Ascending aorta (tissue), 2 donors: Measurements from ENCODE around the gene PLEKHG2. TPM values are rescaled to one million over a fixed set of nuclear protein-coding genes. Genes with fewer than 3 reads are reported as not detected.

Experiments
- DNase-seq, 2 donors: peaks; one replicate each; pipeline ENCODE4 v3.0.0-alpha.2; 2019; ENCODE audit warnings: low spot score in 2 of 2
- H3K27ac ChIP-seq, 2 donors: fragments of 200-600 bp; sonication (generic); one replicate each; pipeline ENCODE4 v1.5.1; 2016 to 2017; ENCODE audit warnings: mild to moderate bottlenecking in 1 of 2
- H3K27me3 ChIP-seq: fragments of 200-600 bp; sonication (generic); one replicate; pipeline ENCODE4 v1.5.1; 2017
- H3K36me3 ChIP-seq, 2 donors: fragments of 200-600 bp; sonication (generic); one replicate each; pipeline ENCODE4 v1.5.1; 2016
- H3K4me1 ChIP-seq, 2 donors: fragments of 200-600 bp; sonication (generic); one replicate each; pipeline ENCODE4 v1.5.1; 2016 to 2017; ENCODE audit warnings: mild to moderate bottlenecking in 1 of 2
- H3K4me3 ChIP-seq, 2 donors: fragments of 200-600 bp; sonication (generic); one replicate each; pipeline ENCODE4 v1.5.1; 2016 to 2017; ENCODE audit warnings: mild to moderate bottlenecking in 1 of 2
- H3K9me3 ChIP-seq, 2 donors: fragments of 200-600 bp; sonication (generic); one replicate each; pipeline ENCODE4 v1.5.1; 2016
- intact Hi-C: fragments of 100-400 bp; cut with DNase I; formaldehyde crosslinking; loops from one replicate; pipeline ENCODE4 v1.15.1; 2023
- total RNA-seq: library from RNA; depleted of rRNA; stranded (reverse); fragments of >200 nt; gene quantifications from one replicate; pipeline ENCODE4 v1.1.0, GENCODE V29; 2016
- TF ChIP-seq, protein P1 (sequence below), 3 experiments: fragments of 200-600 bp in 2 of 3; fragments of 450-650 bp in 1 of 3; sonication (generic) in 2 of 3; IDR thresholded peaks; one replicate each; pipeline ENCODE4 v1.5.1; 2016 to 2019; ENCODE audit warnings: antibody characterized with exemption in 3 of 3, mild to moderate bottlenecking in 1 of 3, moderate library complexity in 1 of 3

PLEKHG2 gene
- total RNA-seq, 1 donor from 2014 or later, result 52.9 TPM

DNA sequence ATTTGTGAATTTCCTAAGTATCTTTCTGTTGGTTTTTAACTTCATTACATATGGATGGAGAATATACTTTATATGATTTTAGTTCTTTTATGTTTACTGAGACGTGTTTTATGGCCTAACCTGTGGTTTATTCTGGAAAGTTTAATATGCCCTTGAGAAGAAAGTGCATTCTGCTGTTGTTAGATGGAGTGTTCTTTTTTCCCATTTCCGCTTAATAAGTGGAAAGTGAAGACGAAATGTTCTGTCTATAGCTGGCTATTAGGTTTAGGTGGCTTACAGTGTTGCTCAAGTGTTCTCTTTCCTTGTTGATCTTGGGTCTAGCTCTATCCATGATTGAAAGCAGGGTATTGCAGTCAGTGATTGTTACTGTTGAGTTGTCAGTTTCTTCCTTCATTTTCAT lies 50.9 kb downstream of the PLEKHG2 start:
- TF ChIP-seq, protein P1, sequence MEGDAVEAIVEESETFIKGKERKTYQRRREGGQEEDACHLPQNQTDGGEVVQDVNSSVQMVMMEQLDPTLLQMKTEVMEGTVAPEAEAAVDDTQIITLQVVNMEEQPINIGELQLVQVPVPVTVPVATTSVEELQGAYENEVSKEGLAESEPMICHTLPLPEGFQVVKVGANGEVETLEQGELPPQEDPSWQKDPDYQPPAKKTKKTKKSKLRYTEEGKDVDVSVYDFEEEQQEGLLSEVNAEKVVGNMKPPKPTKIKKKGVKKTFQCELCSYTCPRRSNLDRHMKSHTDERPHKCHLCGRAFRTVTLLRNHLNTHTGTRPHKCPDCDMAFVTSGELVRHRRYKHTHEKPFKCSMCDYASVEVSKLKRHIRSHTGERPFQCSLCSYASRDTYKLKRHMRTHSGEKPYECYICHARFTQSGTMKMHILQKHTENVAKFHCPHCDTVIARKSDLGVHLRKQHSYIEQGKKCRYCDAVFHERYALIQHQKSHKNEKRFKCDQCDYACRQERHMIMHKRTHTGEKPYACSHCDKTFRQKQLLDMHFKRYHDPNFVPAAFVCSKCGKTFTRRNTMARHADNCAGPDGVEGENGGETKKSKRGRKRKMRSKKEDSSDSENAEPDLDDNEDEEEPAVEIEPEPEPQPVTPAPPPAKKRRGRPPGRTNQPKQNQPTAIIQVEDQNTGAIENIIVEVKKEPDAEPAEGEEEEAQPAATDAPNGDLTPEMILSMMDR (IDR thresholded peaks at IDR 0.05), result no peak
- Histone ChIP-seq H3K4me1 (no peaks in the 10 kb centered on the region), H3K4me3 (no peak overlapping the region), H3K9me3 (no peaks in the 10 kb centered on the region), H3K27ac (no peak overlapping the region), H3K36me3 (peaks cover 71 to 85% of the 10 kb centered on the region in 2 donors), H3K27me3 (no peaks in the 10 kb centered on the region)
- no peak for DNase-seq
- intact Hi-C loops, result no loop called here

DNA sequence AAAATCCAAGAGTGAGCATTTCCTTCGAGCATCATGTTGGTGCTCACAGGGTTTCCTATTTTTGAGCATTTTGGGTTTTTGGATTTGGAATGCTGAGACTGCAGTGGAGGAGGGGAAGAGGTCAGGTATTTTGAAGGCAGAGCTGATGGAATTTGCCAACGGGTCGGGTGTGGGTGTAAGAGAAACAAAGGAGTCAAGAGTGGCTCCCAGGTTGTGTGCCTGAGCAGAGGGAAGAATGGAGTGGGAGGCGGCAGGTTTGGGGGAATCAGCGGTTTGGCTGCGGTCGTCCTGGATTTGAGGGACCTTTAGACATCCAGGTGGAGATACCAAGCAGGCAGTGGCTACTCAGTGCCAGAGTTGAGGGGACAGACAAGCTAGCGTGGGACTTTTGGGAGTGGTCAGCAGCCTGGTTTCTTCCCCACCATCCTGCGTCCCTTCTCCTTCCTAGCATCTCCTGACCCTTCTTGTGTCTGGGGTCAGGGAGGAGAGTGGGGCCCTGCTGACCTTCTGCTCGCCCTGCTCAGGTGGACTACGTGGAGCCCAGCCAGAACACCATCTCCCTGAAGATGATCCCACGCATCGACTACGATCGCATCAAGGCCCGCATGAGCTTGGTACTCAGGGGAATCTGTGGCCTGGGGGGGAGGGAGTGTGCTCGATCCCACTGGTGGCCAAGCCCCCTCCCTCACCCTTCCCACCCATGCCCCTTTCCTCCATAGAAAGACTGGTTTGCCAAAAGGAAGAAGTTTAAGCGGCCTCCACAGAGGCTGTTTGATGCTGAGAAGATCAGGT lies 53.7 kb downstream of the PLEKHG2 start:
- Histone ChIP-seq H3K4me1 (no peaks in the 10 kb centered on the region), H3K27ac (no peak overlapping the region), H3K36me3 (peaks cover 72 to 85% of the 10 kb centered on the region in 2 donors), H3K4me3 (no peak overlapping the region), H3K27me3 (no peaks in the 10 kb centered on the region), H3K9me3 (no peaks in the 10 kb centered on the region)
- intact Hi-C loops, result no loop called here
- DNase-seq, result no peak
- TF ChIP-seq, protein P1 (IDR thresholded peaks at IDR 0.05), result no peak

DNA sequence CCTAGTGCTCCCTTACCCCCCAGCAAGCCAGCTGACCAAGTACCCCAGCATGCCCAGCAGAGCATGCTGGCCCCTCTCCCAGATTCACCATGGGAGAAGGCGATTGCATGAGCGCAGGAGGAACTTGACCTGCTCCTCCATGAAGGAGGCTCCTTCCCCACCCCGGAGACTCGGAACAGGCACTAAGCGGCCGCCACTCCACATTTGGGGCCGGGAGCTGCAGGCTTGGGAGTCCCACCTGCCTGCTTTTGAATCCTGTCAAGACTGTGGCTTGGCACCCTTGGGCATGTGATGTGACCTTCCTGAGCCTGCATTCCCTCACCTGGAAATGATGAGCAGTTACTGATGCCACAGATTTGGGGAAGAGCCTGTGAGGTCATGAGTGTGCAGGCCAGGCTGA lies 55.5 kb downstream of the PLEKHG2 start:
- no peaks in the 10 kb centered on the region for H3K27me3 ChIP-seq
- no peak overlapping the region for H3K27ac ChIP-seq
- TF ChIP-seq, protein P1 (IDR thresholded peaks at IDR 0.05), result no peak
- no peak overlapping the region for H3K4me3 ChIP-seq
- no peaks in the 10 kb centered on the region for H3K4me1 ChIP-seq
- H3K36me3 ChIP-seq, result peaks cover 87 to 96% of the 10 kb centered on the region in 2 donors
- H3K9me3 ChIP-seq, result no peaks in the 10 kb centered on the region
- intact Hi-C loops, result no loop called here
- DNase-seq, result no peak

DNA sequence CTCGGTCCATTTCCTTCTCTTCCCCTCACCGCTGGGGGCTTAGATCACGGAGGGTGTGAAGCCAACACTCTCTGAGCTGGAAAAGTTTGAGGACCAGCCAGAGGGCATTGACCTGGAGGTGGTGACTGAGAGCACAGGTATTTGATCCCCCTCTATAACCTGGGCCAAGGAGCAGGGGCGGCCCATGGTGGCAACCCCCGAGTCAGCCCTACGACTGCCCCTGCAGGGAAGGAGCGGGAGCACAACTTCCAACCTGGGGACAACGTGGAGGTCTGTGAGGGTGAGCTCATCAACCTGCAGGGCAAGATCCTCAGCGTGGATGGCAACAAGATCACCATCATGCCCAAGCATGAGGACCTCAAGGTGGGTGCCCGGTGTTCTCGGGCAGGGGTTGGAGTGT lies 56.6 kb downstream of the PLEKHG2 start:
- no peaks in the 10 kb centered on the region for H3K4me1 ChIP-seq
- no peak overlapping the region for H3K27ac ChIP-seq
- peaks cover 96 to 100% of the 10 kb centered on the region in 2 donors for H3K36me3 ChIP-seq
- intact Hi-C loops, result no loop called here
- TF ChIP-seq, protein P1 (IDR thresholded peaks at IDR 0.05), result no peak
- no peak for DNase-seq
- H3K27me3 ChIP-seq, result no peaks in the 10 kb centered on the region
- H3K4me3 ChIP-seq, result no peak overlapping the region
- no peaks in the 10 kb centered on the region for H3K9me3 ChIP-seq

DNA sequence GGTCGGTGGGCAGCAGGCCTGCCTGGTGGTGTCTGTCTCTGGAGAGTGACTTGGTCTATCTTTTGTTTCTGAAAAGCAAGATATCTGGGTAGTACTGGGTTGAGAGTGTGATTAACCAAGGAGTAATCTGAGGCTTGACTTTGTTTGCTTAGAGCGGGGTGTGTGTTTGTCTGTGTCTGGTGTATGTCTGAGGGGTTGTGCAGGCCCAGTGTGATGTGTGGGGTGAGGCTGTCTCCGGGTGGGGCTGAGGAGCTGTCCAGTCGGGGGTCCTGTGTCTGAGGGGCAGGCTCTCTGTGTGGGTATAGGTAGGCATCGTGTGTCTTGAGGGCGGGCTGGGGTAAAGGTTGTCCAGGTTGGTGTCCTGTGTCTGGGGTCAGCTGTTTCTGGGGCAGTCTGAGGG lies 57.1 kb downstream of the PLEKHG2 start:
- no peaks in the 10 kb centered on the region for H3K4me1 ChIP-seq
- TF ChIP-seq, protein P1 (IDR thresholded peaks at IDR 0.05), result no peak
- H3K27me3 ChIP-seq, result no peaks in the 10 kb centered on the region
- no peak overlapping the region for H3K4me3 ChIP-seq
- peaks cover 97 to 100% of the 10 kb centered on the region in 2 donors for H3K36me3 ChIP-seq
- intact Hi-C loops, result no loop called here
- H3K27ac ChIP-seq, result no peak overlapping the region
- no peaks in the 10 kb centered on the region for H3K9me3 ChIP-seq
- no peak for DNase-seq
